ENCODE data around the gene SNRK.

SNRK gene

DNA sequence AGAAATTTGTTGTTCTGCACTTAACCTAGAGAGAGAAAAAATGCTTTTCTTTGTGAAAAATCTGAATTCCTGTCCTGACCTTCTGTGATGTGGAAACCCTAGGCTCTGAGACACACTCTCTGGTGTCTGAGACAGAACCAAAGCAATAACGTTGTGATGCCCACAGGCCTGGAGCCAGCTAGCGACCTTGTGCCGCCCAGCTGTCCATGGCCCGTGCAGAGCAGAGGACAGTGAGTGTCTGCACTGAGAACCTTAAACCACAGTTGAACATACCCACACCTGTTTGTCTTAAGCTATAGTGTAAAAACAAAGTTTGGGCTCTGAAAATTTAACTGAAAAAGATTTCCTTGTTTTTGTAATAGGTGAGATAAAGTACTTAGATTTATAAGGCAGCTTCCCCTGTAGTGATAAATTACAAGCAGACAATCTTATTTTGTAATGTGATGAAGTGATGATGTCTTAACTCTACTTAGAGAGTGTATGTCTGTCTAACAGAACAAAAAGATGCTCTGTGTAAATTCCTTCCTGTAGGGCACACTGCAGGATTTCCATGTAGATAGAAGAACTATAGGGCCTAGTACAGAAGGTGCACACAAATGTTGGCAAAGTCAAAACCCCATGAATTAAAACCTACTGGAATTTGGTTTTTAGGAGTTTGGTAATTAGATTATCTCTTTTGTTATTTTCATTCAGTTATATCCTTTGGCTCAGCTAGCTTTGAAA lies 62.7 kb downstream of the SNRK start:
- Histone ChIP-seq H3K79me2 (ENCODE audit: insufficient read depth, low read length) (no peaks in the 10 kb centered on the region), H4K20me1 (ENCODE audit: low read depth, low read length) (no peaks in the 10 kb centered on the region), H3K4me3 (ENCODE audit: insufficient read depth, low read length, poor library complexity, severe bottlenecking) (no peak overlapping the region), H3K9ac (ENCODE audit: low read length) (no peak overlapping the region), H3K9me3 (ENCODE audit: insufficient read depth, low read length) (peaks cover 14% of the 10 kb centered on the region; the same call in 1 of the 2 replicates), H3K27me3 (ENCODE audit: low read length) (no peaks in the 10 kb centered on the region), H3K36me3 (ENCODE audit: low read length) (no peaks in the 10 kb centered on the region), H2AFZ (ENCODE audit: low read depth, low read length, severe bottlenecking) (no peak overlapping the region), H3K9me2 (replicated peaks; ENCODE audit: insufficient read depth, low read length) (no peaks in the 10 kb centered on the region), H3K4me2 (ENCODE audit: low read depth, low read length, poor library complexity, severe bottlenecking) (no peak overlapping the region), H3F3A (ENCODE audit: insufficient read depth) (no peaks in the 10 kb centered on the region), H3K27ac (ENCODE audit: low read depth, low read length) (no peak overlapping the region)
- TF ChIP-seq, protein P1, sequence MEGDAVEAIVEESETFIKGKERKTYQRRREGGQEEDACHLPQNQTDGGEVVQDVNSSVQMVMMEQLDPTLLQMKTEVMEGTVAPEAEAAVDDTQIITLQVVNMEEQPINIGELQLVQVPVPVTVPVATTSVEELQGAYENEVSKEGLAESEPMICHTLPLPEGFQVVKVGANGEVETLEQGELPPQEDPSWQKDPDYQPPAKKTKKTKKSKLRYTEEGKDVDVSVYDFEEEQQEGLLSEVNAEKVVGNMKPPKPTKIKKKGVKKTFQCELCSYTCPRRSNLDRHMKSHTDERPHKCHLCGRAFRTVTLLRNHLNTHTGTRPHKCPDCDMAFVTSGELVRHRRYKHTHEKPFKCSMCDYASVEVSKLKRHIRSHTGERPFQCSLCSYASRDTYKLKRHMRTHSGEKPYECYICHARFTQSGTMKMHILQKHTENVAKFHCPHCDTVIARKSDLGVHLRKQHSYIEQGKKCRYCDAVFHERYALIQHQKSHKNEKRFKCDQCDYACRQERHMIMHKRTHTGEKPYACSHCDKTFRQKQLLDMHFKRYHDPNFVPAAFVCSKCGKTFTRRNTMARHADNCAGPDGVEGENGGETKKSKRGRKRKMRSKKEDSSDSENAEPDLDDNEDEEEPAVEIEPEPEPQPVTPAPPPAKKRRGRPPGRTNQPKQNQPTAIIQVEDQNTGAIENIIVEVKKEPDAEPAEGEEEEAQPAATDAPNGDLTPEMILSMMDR (IDR thresholded peaks at IDR 0.05; ENCODE audit: insufficient read depth, low read length, poor library complexity, severe bottlenecking) = no peak
- no peak for TF ChIP-seq EZH2phosphoT487 (conservative IDR thresholded peaks at IDR 0.05; ENCODE audit: low read length)

DNA sequence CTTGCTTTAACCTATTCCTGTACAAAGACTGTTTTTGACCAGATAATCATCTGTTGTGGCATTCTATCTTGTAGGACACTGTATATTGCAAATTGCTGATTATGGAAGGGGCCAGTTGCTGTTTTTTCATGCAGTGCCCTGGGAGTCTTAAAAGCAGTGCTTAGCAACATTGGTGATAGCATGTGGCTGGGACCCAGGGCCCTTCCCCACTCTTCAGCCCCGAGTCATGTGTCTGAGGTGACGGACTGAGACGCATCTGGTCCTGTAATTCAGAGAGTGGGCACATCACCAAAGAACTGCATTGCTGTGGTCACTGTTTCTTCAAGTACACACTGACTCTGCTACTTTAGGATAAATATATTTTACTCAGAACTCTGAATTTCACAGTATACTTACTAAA lies 63.4 kb downstream of the SNRK start:
- no peak overlapping the region for H3K4me3 ChIP-seq (ENCODE audit: insufficient read depth, low read length, poor library complexity, severe bottlenecking)
- H3K79me2 ChIP-seq (ENCODE audit: insufficient read depth, low read length) = no peaks in the 10 kb centered on the region
- H3K36me3 ChIP-seq (ENCODE audit: low read length) = no peaks in the 10 kb centered on the region
- H3K27ac ChIP-seq (ENCODE audit: low read depth, low read length) = no peak overlapping the region
- no peak overlapping the region for H3K9ac ChIP-seq (ENCODE audit: low read length)
- H3K9me2 ChIP-seq (replicated peaks; ENCODE audit: insufficient read depth, low read length) = no peaks in the 10 kb centered on the region
- H3K9me3 ChIP-seq (ENCODE audit: insufficient read depth, low read length) = peaks cover 14% of the 10 kb centered on the region; the same call in 1 of the 2 replicates
- H2AFZ ChIP-seq (ENCODE audit: low read depth, low read length, severe bottlenecking) = no peak overlapping the region
- no peaks in the 10 kb centered on the region for H3K27me3 ChIP-seq (ENCODE audit: low read length)
- no peaks in the 10 kb centered on the region for H3F3A ChIP-seq (ENCODE audit: insufficient read depth)
- no peak for TF ChIP-seq EZH2phosphoT487 (conservative IDR thresholded peaks at IDR 0.05; ENCODE audit: low read length)
- TF ChIP-seq, protein P1 (IDR thresholded peaks at IDR 0.05; ENCODE audit: insufficient read depth, low read length, poor library complexity, severe bottlenecking) = no peak
- H3K4me2 ChIP-seq (ENCODE audit: low read depth, low read length, poor library complexity, severe bottlenecking) = no peak overlapping the region
- no peaks in the 10 kb centered on the region for H4K20me1 ChIP-seq (ENCODE audit: low read depth, low read length)

GRCh38 chr3:43353393-43353792 lies 67.1 kb downstream of the SNRK start:
- H3K27me3 ChIP-seq (ENCODE audit: low read length) = no peaks in the 10 kb centered on the region

More at GRCh38 chr3:43353393-43353792, 67.1 kb downstream of the SNRK start:
- no peaks in the 10 kb centered on the region for H3K9me2 ChIP-seq (replicated peaks; ENCODE audit: insufficient read depth, low read length)
- H3K27ac ChIP-seq (ENCODE audit: low read depth, low read length) = no peak overlapping the region
- peaks cover 14% of the 10 kb centered on the region; the same call in 1 of the 2 replicates for H3K9me3 ChIP-seq (ENCODE audit: insufficient read depth, low read length)
- no peaks in the 10 kb centered on the region for H3K36me3 ChIP-seq (ENCODE audit: low read length)
- no peak overlapping the region for H3K4me2 ChIP-seq (ENCODE audit: low read depth, low read length, poor library complexity, severe bottlenecking)
- no peak overlapping the region for H2AFZ ChIP-seq (ENCODE audit: low read depth, low read length, severe bottlenecking)
- no peaks in the 10 kb centered on the region for H3F3A ChIP-seq (ENCODE audit: insufficient read depth)
- no peak overlapping the region for H3K4me3 ChIP-seq (ENCODE audit: insufficient read depth, low read length, poor library complexity, severe bottlenecking)
- no peak for TF ChIP-seq EZH2phosphoT487 (conservative IDR thresholded peaks at IDR 0.05; ENCODE audit: low read length)
- TF ChIP-seq, protein P1 (IDR thresholded peaks at IDR 0.05; ENCODE audit: insufficient read depth, low read length, poor library complexity, severe bottlenecking) = no peak
- no peaks in the 10 kb centered on the region for H4K20me1 ChIP-seq (ENCODE audit: low read depth, low read length)
- no peak overlapping the region for H3K9ac ChIP-seq (ENCODE audit: low read length)
- no peaks in the 10 kb centered on the region for H3K79me2 ChIP-seq (ENCODE audit: insufficient read depth, low read length)
